LNCaP clone FGC (cell line): ENCODE measurements around the gene MAN1C1.
"Not testable (repeated sequence)": the region's sequence is repeated elsewhere in the genome, so short reads cannot be mapped to it uniquely, and the experiment has no call there.

Experiments used
- DNase-seq: peaks from one replicate; pipeline ENCODE4 v3.0.0-alpha.2; 2011; ENCODE audit warnings: low read depth
- H3K4me3 ChIP-seq: 2 replicates; pipeline ENCODE4 v1.5.1; 2011; ENCODE audit warnings: mild to moderate bottlenecking, low read depth, low read length, control low read depth
- TF ChIP-seq, protein P1 (sequence below): IDR thresholded peaks from 2 replicates; pipeline ENCODE4 v1.5.1; 2012; ENCODE audit warnings: mild to moderate bottlenecking; ENCODE audit not compliant: control insufficient read depth, insufficient read depth; ENCODE audit errors: extremely low read depth

The MAN1C1 gene

DNA sequence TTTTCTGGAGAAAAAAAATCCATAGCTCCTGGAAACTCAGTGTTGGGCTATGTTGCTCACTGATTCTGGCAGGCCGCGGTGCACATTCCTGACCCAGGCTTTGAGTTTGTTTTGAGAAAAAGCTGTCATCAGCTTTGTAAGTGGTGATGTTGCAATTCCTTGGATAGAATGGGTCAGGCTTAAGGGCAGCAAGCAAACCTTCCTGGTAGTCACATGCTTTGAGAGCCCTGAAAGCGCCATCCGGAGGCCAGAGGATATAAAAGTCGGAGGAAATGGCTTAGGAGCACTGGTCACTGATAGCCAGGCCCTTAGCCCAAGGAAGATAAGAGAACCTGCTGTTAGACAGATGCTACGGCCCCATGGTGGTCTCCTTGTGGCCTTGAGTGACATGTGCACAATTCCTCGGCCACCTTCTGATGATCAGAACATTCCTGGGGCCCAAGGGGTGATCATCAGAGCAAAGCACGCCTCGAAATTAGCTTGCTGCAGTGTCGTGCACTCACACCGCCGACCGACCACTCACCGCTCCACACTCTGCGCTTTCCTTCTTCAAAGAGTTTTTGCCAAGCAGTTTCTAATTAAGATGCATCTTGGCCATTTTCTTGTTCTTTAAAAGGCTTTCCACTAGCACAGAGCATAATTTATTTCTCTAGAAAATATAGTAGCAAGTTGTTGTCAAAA lies 78.6 kb downstream of the MAN1C1 start:
- DNase-seq, result no peak
- TF ChIP-seq, protein P1, sequence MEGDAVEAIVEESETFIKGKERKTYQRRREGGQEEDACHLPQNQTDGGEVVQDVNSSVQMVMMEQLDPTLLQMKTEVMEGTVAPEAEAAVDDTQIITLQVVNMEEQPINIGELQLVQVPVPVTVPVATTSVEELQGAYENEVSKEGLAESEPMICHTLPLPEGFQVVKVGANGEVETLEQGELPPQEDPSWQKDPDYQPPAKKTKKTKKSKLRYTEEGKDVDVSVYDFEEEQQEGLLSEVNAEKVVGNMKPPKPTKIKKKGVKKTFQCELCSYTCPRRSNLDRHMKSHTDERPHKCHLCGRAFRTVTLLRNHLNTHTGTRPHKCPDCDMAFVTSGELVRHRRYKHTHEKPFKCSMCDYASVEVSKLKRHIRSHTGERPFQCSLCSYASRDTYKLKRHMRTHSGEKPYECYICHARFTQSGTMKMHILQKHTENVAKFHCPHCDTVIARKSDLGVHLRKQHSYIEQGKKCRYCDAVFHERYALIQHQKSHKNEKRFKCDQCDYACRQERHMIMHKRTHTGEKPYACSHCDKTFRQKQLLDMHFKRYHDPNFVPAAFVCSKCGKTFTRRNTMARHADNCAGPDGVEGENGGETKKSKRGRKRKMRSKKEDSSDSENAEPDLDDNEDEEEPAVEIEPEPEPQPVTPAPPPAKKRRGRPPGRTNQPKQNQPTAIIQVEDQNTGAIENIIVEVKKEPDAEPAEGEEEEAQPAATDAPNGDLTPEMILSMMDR, result no peak
- no peak overlapping the region for H3K4me3 ChIP-seq

DNA sequence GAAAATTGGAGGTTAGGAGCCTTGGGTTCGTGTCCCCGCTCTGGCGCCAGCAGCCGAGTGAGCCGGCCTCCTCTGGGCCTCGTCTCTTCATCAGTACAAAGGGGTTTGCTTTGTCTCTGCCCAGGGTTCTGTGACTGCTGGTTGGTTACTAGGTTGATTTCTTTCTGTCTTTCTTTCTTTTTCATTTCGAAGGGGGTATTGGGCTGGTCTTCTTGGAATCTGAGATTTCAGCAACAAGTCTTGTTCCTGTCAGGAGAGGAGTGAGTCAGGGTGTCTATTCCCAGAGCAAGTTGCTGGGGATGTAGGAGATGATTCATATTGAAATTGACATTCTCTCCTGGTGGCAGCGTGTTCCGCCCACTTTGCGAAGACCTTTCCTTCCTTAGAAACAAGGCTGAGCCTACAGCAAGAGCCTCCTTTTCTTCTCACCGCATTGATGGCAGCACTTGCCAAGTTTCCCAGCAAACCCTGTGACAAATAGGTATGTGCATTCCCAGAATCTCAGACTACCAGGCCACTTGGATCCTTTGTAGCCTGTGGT lies 79.2 kb downstream of the MAN1C1 start:
- H3K4me3 ChIP-seq, result no peak overlapping the region
- TF ChIP-seq, protein P1, result no peak
- no peak for DNase-seq

DNA sequence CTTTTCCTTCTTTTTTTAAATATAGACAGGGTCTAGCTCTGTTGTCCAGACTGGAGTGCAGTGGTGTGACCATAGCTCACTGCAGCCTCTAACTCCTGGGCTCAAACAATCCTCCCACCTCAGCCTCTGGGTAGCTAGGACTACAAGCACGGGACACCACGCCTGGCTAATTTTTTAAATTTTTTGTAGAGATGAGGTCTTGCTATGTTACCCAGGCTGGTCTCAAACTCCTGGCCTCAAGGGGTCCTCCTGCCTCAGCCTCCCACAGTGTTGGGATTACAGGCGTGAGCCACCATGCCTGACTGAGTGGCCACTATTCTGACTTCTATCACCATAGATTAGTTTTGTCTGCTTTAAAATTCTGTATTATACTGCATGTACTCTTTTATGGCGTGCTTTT lies 80.1 kb downstream of the MAN1C1 start:
- not testable (repeated sequence) for H3K4me3 ChIP-seq, DNase-seq

DNA sequence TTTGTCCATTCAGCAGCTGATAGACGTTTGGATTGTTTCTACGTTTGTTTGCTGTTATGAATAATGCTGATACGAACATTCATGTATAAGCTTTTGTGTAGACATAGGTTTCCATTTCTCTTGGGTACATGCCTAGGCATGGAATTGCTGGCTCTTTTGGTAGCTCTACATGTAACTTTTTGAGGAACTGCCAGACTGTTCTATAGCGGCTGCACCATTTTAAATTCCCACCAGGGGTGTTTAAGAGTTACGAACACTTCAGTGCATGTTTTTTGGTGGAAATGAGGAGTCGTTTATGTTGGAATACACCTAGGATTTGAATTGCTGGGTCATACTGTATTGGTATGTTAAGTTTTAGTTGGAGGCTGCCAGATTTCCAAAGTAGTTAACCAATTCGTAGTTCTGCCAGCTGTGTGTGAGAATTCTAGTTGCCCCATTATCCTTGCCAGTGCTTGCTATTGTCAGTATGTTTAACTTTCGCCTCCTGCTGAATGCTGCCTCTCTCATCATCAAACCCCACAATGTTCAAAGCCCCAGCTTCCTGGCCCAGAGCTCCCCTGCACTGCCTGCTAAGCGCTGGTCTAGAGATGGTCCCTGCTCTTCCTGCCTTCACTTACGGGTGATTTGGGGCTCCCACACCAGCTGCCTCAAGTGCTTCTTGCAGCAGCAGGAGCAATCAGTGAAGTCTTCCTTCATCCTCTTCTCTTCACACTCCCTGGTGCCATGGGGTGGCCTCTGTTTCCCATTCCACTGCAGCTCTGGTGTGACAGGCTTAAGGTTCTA lies 81.0 kb downstream of the MAN1C1 start:
- TF ChIP-seq, protein P1, result no peak

DNA sequence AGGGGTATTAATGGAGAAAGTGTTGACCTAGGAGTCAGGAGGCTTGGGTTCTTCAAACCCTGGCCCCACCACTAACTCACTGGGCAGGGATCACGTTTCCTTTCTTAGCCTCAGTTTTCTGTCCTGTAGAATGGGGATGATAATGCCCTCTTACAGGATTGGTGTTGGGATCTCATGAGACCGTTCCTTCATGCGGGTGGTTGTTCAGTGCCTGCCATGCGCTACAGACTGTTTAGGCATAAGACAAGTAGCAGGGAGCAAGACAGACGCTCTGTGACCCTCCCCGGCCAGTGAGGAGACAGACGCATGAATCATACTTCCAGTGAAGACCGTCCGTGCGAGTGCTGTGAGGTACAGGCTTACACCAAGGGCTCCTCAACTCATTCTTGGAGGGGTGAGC lies 81.7 kb downstream of the MAN1C1 start:
- TF ChIP-seq, protein P1, result no peak
- H3K4me3 ChIP-seq, result no peak overlapping the region
- no peak for DNase-seq

More for the DNA sequence above, 81.0 kb downstream of the MAN1C1 start:
- no peak for DNase-seq
- no peak overlapping the region for H3K4me3 ChIP-seq

DNA sequence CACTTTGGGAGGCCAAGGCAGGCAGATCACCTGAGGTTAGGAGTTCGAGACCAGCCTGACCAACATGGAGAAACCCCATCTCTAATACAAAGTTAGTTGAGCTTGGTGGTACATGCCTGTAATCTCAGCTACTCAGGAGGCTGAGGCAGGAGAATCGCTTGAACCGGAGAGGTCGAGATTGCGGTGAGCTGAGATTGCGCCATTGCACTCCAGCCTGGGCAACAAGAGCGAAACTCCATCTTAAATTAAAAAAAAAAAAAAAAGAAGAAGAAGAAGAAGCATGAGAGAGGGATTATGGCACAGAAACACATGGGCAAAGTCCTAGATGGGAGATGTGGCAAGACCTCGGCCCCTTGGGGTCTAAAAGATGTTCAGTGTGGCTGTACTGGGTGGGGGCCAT lies 82.5 kb downstream of the MAN1C1 start:
- DNase-seq, result not testable (repeated sequence)

DNA sequence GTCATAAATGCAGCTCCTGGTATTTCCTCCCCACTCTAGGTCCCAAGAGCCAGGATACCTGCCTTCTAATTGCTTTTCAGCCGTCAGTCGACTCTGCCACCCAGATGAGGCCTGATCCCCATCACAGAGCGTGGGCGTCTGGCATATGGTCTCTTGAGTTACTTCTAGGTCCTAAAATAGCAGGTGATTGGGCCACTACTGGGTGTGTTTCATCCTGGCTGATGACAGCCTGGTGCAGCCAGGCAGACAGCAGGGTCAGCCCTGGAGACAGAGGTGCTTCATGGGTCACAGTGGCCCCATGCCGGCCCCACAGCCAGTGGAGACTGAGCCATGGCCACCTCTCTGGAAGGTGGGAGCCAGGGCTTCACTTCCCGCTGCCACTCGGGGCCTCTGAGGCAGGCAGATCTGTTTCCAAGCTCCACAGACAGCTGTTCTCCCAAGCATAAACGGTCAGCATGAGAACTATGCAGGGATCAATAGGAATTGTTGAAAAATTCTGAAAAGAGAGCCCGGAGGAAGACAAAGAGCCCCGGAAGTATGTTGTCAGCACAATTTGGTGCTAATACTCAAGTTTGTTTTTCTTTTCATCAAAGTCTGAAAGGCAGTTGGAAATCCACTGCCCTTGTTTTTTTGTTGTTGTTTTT lies 83.0 kb downstream of the MAN1C1 start:
- TF ChIP-seq, protein P1, result no peak
- no peak overlapping the region for H3K4me3 ChIP-seq
- no peak for DNase-seq

More for the DNA sequence above, 82.5 kb downstream of the MAN1C1 start:
- not testable (repeated sequence) for H3K4me3 ChIP-seq
